ENCODE data around the gene PAAF1.

- no peak for TF ChIP-seq EZH2phosphoT487 (IDR thresholded peaks at IDR 0.05; ENCODE audit: borderline replicate concordance, low read length)
- no peak for TF ChIP-seq CTCF (conservative IDR thresholded peaks at IDR 0.05; ENCODE audit: low read depth, low read length)
These were observed 17.1 kb upstream of the PAAF1 start for GRCh38 chr11:73859671-73860070.
